ENCODE data around the gene EMC9. TPM values are rescaled to one million over a fixed set of nuclear protein-coding genes. Genes with fewer than 3 reads are reported as not detected.

The EMC9 gene
- polyA plus RNA-seq, 1 donor (not counting 4 experiments of a cell fraction or from before 2014, with no cell fraction given), result 11.0 TPM

GRCh38 chr14:24113379-24113800, 28.0 kb downstream of the EMC9 start:
- dilution Hi-C loops (cut with MboI; ENCODE audit: extremely low pct_ligation_motif_present, low sequenced_read_pairs), result no loop called here
- H3K27me3 ChIP-seq (ENCODE audit: control insufficient read depth, extremely low read depth, insufficient read depth, low read length), result no peaks in the 10 kb centered on the region
- H4K20me1 ChIP-seq (ENCODE audit: control insufficient read depth, extremely low read depth, insufficient read depth, low read length), result no peaks in the 10 kb centered on the region
- no peak for TF ChIP-seq EZH2 (IDR thresholded peaks at IDR 0.05; ENCODE audit: low read length)
- TF ChIP-seq, protein P1, sequence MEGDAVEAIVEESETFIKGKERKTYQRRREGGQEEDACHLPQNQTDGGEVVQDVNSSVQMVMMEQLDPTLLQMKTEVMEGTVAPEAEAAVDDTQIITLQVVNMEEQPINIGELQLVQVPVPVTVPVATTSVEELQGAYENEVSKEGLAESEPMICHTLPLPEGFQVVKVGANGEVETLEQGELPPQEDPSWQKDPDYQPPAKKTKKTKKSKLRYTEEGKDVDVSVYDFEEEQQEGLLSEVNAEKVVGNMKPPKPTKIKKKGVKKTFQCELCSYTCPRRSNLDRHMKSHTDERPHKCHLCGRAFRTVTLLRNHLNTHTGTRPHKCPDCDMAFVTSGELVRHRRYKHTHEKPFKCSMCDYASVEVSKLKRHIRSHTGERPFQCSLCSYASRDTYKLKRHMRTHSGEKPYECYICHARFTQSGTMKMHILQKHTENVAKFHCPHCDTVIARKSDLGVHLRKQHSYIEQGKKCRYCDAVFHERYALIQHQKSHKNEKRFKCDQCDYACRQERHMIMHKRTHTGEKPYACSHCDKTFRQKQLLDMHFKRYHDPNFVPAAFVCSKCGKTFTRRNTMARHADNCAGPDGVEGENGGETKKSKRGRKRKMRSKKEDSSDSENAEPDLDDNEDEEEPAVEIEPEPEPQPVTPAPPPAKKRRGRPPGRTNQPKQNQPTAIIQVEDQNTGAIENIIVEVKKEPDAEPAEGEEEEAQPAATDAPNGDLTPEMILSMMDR (optimal IDR thresholded peaks at IDR 0.05 in 1 of 3, IDR thresholded peaks at IDR 0.05 in 1 of 3, conservative IDR thresholded peaks at IDR 0.05 in 1 of 3; ENCODE audit: extremely low read depth in 1 of 3, insufficient read depth in 2 of 3, low read length in 3 of 3), result no peak
- no peaks in the 10 kb centered on the region for H3K79me2 ChIP-seq (ENCODE audit: control insufficient read depth, insufficient read depth, low read length)
- peak overlapping the region; percentile 67 to 84 (median 68) for H3K4me3 ChIP-seq (ENCODE audit: control insufficient read depth in 2 of 3, extremely low read depth in 1 of 3, insufficient read depth in 2 of 3, low read depth in 1 of 3, low read length in 3 of 3)
- peak overlapping the region; percentile 71 for H3K4me2 ChIP-seq (ENCODE audit: control insufficient read depth, extremely low read depth, insufficient read depth, low read depth, low read length)
- H3K9me3 ChIP-seq (ENCODE audit: control insufficient read depth, low read depth, low read length), result no peaks in the 10 kb centered on the region
- peak overlapping the region; percentile 90 for H3K9ac ChIP-seq (ENCODE audit: control insufficient read depth, extremely low read depth, insufficient read depth, low read length)
- no peak for FAIRE-seq
- H3K9me1 ChIP-seq (ENCODE audit: control insufficient read depth, extremely low read depth, insufficient read depth, low read length), result no peaks in the 10 kb centered on the region
- H3K4me1 ChIP-seq (ENCODE audit: control insufficient read depth, extremely low read depth, insufficient read depth, low read length), result peaks cover 21% of the 10 kb centered on the region
- H3K36me3 ChIP-seq (ENCODE audit: control insufficient read depth in 2 of 2, extremely low read depth in 1 of 2, insufficient read depth in 2 of 2, low read length in 2 of 2), result peaks cover 0 to 10% of the 10 kb centered on the region in 2 experiments
- H3K27ac ChIP-seq (ENCODE audit: control insufficient read depth, insufficient read depth, low read length), result peak overlapping the region; percentile 97
- H2AFZ ChIP-seq (ENCODE audit: control insufficient read depth, low read length), result peak overlapping the region; percentile 72
- no peak for DNase-seq (ENCODE audit: low read depth, low spot score)

DNA sequence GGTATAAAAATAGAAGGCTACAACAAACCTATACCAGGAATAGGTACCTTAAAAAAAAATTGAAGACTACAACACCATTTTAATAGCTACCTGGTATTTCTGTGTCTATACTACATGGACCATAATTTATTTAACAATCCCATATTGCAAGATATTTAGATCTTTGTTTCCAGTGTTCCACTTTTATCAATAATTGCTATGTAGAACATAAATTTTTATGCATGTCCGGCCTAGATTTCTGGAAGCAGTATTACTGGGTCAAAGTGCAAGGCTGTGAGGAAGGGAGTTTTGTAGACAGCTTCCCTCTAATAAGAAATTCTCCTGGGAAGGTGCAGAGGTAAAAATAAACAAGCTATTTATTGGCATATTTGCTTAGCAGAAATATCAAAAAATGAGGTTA, 30.9 kb downstream of the EMC9 start:
- FAIRE-seq (no peak), DNase-seq (ENCODE audit: low read depth, low spot score) (no peak)
- H3K4me2 ChIP-seq (ENCODE audit: control insufficient read depth, extremely low read depth, insufficient read depth, low read depth, low read length), result no peak overlapping the region
- H2AFZ ChIP-seq (ENCODE audit: control insufficient read depth, low read length), result no peak overlapping the region
- no peak overlapping the region for H3K27ac ChIP-seq (ENCODE audit: control insufficient read depth, insufficient read depth, low read length)
- no peaks in the 10 kb centered on the region for H3K79me2 ChIP-seq (ENCODE audit: control insufficient read depth, insufficient read depth, low read length)
- H3K4me1 ChIP-seq (ENCODE audit: control insufficient read depth, extremely low read depth, insufficient read depth, low read length), result peaks cover 19% of the 10 kb centered on the region
- H3K9me3 ChIP-seq (ENCODE audit: control insufficient read depth, low read depth, low read length), result no peaks in the 10 kb centered on the region
- H4K20me1 ChIP-seq (ENCODE audit: control insufficient read depth, extremely low read depth, insufficient read depth, low read length), result no peaks in the 10 kb centered on the region
- H3K9ac ChIP-seq (ENCODE audit: control insufficient read depth, extremely low read depth, insufficient read depth, low read length), result no peak overlapping the region
- dilution Hi-C loops (cut with MboI; ENCODE audit: extremely low pct_ligation_motif_present, low sequenced_read_pairs), result no loop called here
- H3K27me3 ChIP-seq (ENCODE audit: control insufficient read depth, extremely low read depth, insufficient read depth, low read length), result no peaks in the 10 kb centered on the region
- TF ChIP-seq EZH2 (IDR thresholded peaks at IDR 0.05; ENCODE audit: low read length), result no peak
- no peaks in the 10 kb centered on the region for H3K36me3 ChIP-seq (ENCODE audit: control insufficient read depth in 2 of 2, extremely low read depth in 1 of 2, insufficient read depth in 2 of 2, low read length in 2 of 2)
- H3K9me1 ChIP-seq (ENCODE audit: control insufficient read depth, extremely low read depth, insufficient read depth, low read length), result no peaks in the 10 kb centered on the region
- H3K4me3 ChIP-seq (ENCODE audit: control insufficient read depth in 2 of 3, extremely low read depth in 1 of 3, insufficient read depth in 2 of 3, low read depth in 1 of 3, low read length in 3 of 3), result no peak overlapping the region

DNA sequence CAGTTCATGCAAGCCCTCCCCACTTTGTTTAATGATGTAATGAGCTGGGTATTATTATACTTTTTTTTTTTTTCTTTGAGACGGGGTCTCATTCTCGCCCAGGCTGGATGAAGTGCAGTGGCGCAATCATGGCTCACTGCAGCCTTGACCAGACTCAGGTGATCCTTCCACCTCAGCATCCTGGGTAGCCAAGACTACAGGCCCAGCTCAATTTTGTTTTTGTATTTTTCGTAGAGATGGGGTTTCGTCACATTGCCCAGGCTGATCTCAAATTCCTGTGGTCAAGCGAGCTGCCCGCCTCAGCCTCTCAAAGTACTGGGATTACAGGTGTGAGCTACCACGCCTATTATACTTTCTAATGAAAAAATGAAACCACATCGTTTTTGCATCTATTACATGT, 31.3 kb downstream of the EMC9 start:
- Histone ChIP-seq H3K36me3 (ENCODE audit: control insufficient read depth in 2 of 2, extremely low read depth in 1 of 2, insufficient read depth in 2 of 2, low read length in 2 of 2) (no peaks in the 10 kb centered on the region), H3K27me3 (ENCODE audit: control insufficient read depth, extremely low read depth, insufficient read depth, low read length) (no peaks in the 10 kb centered on the region), H3K9me1 (ENCODE audit: control insufficient read depth, extremely low read depth, insufficient read depth, low read length) (no peaks in the 10 kb centered on the region), H3K4me2 (ENCODE audit: control insufficient read depth, extremely low read depth, insufficient read depth, low read depth, low read length) (no peak overlapping the region), H4K20me1 (ENCODE audit: control insufficient read depth, extremely low read depth, insufficient read depth, low read length) (no peaks in the 10 kb centered on the region), H3K4me3 (ENCODE audit: control insufficient read depth in 2 of 3, extremely low read depth in 1 of 3, insufficient read depth in 2 of 3, low read depth in 1 of 3, low read length in 3 of 3) (no peak overlapping the region), H2AFZ (ENCODE audit: control insufficient read depth, low read length) (no peak overlapping the region), H3K79me2 (ENCODE audit: control insufficient read depth, insufficient read depth, low read length) (no peaks in the 10 kb centered on the region), H3K27ac (ENCODE audit: control insufficient read depth, insufficient read depth, low read length) (no peak overlapping the region), H3K9ac (ENCODE audit: control insufficient read depth, extremely low read depth, insufficient read depth, low read length) (no peak overlapping the region), H3K4me1 (ENCODE audit: control insufficient read depth, extremely low read depth, insufficient read depth, low read length) (peaks cover 17% of the 10 kb centered on the region), H3K9me3 (ENCODE audit: control insufficient read depth, low read depth, low read length) (no peaks in the 10 kb centered on the region)
- TF ChIP-seq, protein P1 (optimal IDR thresholded peaks at IDR 0.05 in 1 of 3, IDR thresholded peaks at IDR 0.05 in 1 of 3, conservative IDR thresholded peaks at IDR 0.05 in 1 of 3; ENCODE audit: extremely low read depth in 1 of 3, insufficient read depth in 2 of 3, low read length in 3 of 3), result no peak
- TF ChIP-seq EZH2 (IDR thresholded peaks at IDR 0.05; ENCODE audit: low read length), result no peak
- dilution Hi-C loops (cut with MboI; ENCODE audit: extremely low pct_ligation_motif_present, low sequenced_read_pairs), result no loop called here
- DNase-seq (ENCODE audit: low read depth, low spot score) (no peak), FAIRE-seq (no peak)
